HG02943 (cell line): ENCODE data around the gene EFR3B.
"Not testable (repeated sequence)": the region's sequence is repeated elsewhere in the genome, so short reads cannot be mapped to it uniquely, and the experiment has no call there.

Experiments
- ATAC-seq: cut with Tn5 transposase; IDR thresholded peaks from one replicate; pipeline ENCODE4 v1.9.1; 2021; ENCODE audit warnings: mild to moderate bottlenecking, low read depth, moderate library complexity; ENCODE audit not compliant: unreplicated experiment

EFR3B gene

GRCh38 chr2:25102352-25102751 lies 60.5 kb downstream of the EFR3B start:
- ATAC-seq: not testable (repeated sequence)

GRCh38 chr2:25103287-25103871 lies 61.5 kb downstream of the EFR3B start:
- ATAC-seq: no peak

- ATAC-seq: no peak
These were observed 62.9 kb downstream of the EFR3B start for GRCh38 chr2:25104736-25105135.

- no peak for ATAC-seq
These were observed 63.6 kb downstream of the EFR3B start for GRCh38 chr2:25105336-25106085.

GRCh38 chr2:25109822-25110221 lies 67.9 kb downstream of the EFR3B start:
- no peak for ATAC-seq

GRCh38 chr2:25112113-25112512 lies 70.2 kb downstream of the EFR3B start:
- ATAC-seq: no peak

GRCh38 chr2:25115249-25115883 lies 73.5 kb downstream of the EFR3B start:
- no peak for ATAC-seq

- no peak for ATAC-seq
These were observed 74.0 kb downstream of the EFR3B start for GRCh38 chr2:25115902-25116301.

- ATAC-seq: no peak
These were observed 75.1 kb downstream of the EFR3B start for GRCh38 chr2:25116956-25117355.

GRCh38 chr2:25119263-25119662 lies 77.4 kb downstream of the EFR3B start:
- no peak for ATAC-seq

GRCh38 chr2:25122367-25122766 lies 80.5 kb downstream of the EFR3B start:
- ATAC-seq: no peak

GRCh38 chr2:25123682-25124081 lies 81.8 kb downstream of the EFR3B start:
- ATAC-seq: no peak

- no peak for ATAC-seq
These were observed 83.3 kb downstream of the EFR3B start for GRCh38 chr2:25125189-25125588.

- no peak for ATAC-seq
These were observed 84.1 kb downstream of the EFR3B start for GRCh38 chr2:25125976-25126375.

GRCh38 chr2:25127071-25127470 lies 85.2 kb downstream of the EFR3B start:
- ATAC-seq: not testable (repeated sequence)

GRCh38 chr2:25127646-25128045 lies 85.8 kb downstream of the EFR3B start:
- ATAC-seq: no peak

GRCh38 chr2:25129901-25130520 lies 88.1 kb downstream of the EFR3B start:
- ATAC-seq: no peak

- ATAC-seq: no peak
These were observed 89.3 kb downstream of the EFR3B start for GRCh38 chr2:25131253-25131566.

GRCh38 chr2:25131567-25132298 lies 89.9 kb downstream of the EFR3B start:
- ATAC-seq: no peak

- ATAC-seq: no peak
These were observed 90.4 kb downstream of the EFR3B start for GRCh38 chr2:25132299-25132635.

- ATAC-seq: no peak
These were observed 90.8 kb downstream of the EFR3B start for GRCh38 chr2:25132693-25133092.
